ENCODE results near the gene BNIP3.

The BNIP3 gene

DNA sequence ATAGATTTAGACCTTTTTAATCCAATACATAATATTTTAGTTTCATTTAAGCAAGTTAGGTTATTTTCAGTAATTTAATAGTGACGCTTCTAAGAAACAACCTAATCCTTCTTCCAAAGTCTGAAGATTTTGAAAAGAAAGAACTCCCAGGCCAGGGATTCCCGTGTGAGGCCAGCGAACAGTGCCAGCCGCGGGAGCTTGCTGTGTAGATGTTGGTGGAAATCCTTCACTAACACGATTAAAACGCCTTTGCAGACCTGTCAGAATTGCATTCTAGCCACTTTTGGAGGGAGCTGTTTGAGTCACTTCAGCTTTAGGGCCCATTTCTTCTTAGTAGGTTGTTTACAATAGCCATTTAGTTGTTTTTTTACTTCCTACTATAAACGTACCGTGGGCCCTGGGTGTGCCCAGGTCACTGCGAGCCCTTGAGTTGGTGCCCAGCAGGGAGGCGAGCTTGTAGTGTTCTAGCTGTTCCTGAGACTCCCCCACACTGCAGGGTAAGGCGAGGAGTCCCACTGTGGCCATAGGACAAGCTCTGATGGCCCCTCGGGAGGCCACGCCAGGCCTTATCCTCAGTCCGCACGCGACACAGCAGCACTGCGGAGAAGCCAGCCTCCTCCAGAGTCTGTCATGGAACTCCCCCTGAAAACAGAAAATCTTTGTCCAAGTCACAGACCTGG, 48.6 kb downstream of the BNIP3 start:
- peak overlapping the region in 1 of 2 donors; percentile 28 for H3K4me3 ChIP-seq (ENCODE audit: low read length in 2 of 2)
- no peaks in the 10 kb centered on the region for H3K27me3 ChIP-seq (ENCODE audit: control insufficient read depth in 2 of 2, insufficient read depth in 2 of 2, low read length in 2 of 2)
- H3K27ac ChIP-seq (ENCODE audit: low read depth in 2 of 2, low read length in 2 of 2), result peak overlapping the region in 1 of 2 donors; percentile 52
- H3K9me3 ChIP-seq (ENCODE audit: control insufficient read depth in 2 of 2, low read length in 2 of 2), result no peaks in the 10 kb centered on the region
- peaks cover 7 to 9% of the 10 kb centered on the region in 2 donors for H3K36me3 ChIP-seq (ENCODE audit: control insufficient read depth in 2 of 2, insufficient read depth in 2 of 2, low read length in 2 of 2)
- H3K4me1 ChIP-seq (ENCODE audit: control insufficient read depth in 2 of 2, insufficient read depth in 2 of 2, low read length in 2 of 2), result peaks cover 6 to 13% of the 10 kb centered on the region in 2 donors
- H3K9ac ChIP-seq (ENCODE audit: low read depth in 1 of 2, low read length in 2 of 2), result no peak overlapping the region

DNA sequence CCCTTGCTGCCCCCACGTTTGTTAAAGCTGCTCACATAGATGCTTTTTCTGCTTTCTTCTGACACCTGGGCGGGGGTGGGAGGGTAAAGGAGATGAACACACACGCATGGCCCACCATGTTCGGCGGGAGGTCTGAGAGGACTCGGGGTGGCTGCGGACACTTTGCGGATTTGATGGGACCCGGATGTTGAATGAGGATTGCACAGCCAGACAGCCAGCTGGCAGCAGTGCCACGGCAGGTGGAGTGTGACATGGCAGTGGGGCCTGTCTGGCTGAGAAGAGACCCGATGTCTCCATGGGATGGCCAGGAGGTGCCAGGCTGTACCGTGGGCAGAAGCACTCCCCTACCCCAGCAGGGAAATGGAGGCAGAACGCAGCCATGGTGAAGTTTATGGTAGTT, 49.7 kb downstream of the BNIP3 start:
- Histone ChIP-seq H3K27ac (ENCODE audit: low read depth in 2 of 2, low read length in 2 of 2) (no peak overlapping the region), H3K36me3 (ENCODE audit: control insufficient read depth in 2 of 2, insufficient read depth in 2 of 2, low read length in 2 of 2) (peaks cover 3 to 5% of the 10 kb centered on the region in 2 donors), H3K9ac (ENCODE audit: low read depth in 1 of 2, low read length in 2 of 2) (no peak overlapping the region), H3K4me1 (ENCODE audit: control insufficient read depth in 2 of 2, insufficient read depth in 2 of 2, low read length in 2 of 2) (peaks cover 6 to 17% of the 10 kb centered on the region in 2 donors), H3K9me3 (ENCODE audit: control insufficient read depth in 2 of 2, low read length in 2 of 2) (no peaks in the 10 kb centered on the region), H3K27me3 (ENCODE audit: control insufficient read depth in 2 of 2, insufficient read depth in 2 of 2, low read length in 2 of 2) (no peaks in the 10 kb centered on the region), H3K4me3 (ENCODE audit: low read length in 2 of 2) (no peak overlapping the region)

DNA sequence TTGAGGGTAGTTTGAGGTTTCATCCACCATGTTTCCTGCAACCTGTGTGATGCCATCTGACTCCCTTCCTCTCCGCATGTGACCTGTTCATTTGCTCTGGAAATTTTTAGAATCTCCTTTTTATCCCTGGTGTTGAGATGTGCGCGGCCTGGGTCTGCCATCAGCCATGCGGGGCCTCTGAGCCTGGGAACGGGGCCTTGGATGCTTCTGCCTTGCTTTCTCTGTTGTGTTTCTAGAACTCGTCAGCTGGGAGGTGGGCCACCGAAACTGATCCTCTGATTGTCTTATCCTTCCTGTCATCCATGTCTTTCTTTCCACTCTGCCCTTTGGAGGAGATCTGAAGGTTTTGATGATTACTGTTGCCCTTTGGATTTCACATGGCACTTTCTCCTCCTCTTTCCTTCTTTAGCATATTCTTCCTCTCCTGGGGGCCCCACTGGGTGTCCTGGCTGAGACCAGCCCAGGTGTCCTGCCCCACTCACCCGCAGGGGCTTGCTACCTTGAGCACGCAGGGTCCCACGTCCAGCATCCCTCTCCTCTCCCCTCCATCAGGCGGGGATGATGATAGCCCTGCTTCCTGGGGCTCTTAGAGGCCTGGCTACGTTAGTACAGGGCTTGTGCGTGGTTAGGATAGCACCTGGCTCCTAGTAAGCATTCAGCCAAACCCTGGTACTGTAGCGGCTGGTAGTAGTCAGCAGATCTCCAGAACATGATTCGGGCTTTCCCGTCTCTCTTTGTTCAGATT, 51.0 kb downstream of the BNIP3 start:
- no peak overlapping the region for H3K9ac ChIP-seq (ENCODE audit: low read depth in 1 of 2, low read length in 2 of 2)
- no peaks in the 10 kb centered on the region for H3K27me3 ChIP-seq (ENCODE audit: control insufficient read depth in 2 of 2, insufficient read depth in 2 of 2, low read length in 2 of 2)
- H3K9me3 ChIP-seq (ENCODE audit: control insufficient read depth in 2 of 2, low read length in 2 of 2), result no peaks in the 10 kb centered on the region
- H3K4me1 ChIP-seq (ENCODE audit: control insufficient read depth in 2 of 2, insufficient read depth in 2 of 2, low read length in 2 of 2), result peaks cover 6 to 17% of the 10 kb centered on the region in 2 donors
- H3K27ac ChIP-seq (ENCODE audit: low read depth in 2 of 2, low read length in 2 of 2), result no peak overlapping the region
- H3K4me3 ChIP-seq (ENCODE audit: low read length in 2 of 2), result no peak overlapping the region
- H3K36me3 ChIP-seq (ENCODE audit: control insufficient read depth in 2 of 2, insufficient read depth in 2 of 2, low read length in 2 of 2), result no peaks in the 10 kb centered on the region

DNA sequence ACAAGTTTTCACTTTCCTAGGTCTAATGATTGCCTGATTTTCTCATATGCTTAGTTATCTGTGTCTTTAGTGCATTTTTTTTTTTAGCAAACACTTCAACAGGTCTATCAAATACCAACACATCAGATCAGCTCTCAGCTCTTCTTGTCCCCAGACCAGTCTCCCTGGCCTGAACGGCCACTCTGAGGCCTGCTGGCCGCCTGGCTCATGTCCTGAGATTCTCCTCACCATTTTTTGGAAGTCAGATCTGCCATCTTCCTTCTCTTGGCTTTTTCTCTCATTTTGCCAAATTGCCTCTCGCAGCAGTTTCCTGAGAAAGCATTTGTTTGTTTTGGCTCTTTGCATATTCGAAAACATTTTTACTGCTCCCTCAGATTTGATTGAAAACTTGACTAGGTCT, 51.6 kb downstream of the BNIP3 start:
- Histone ChIP-seq H3K4me1 (ENCODE audit: control insufficient read depth in 2 of 2, insufficient read depth in 2 of 2, low read length in 2 of 2) (peaks cover 6 to 17% of the 10 kb centered on the region in 2 donors), H3K36me3 (ENCODE audit: control insufficient read depth in 2 of 2, insufficient read depth in 2 of 2, low read length in 2 of 2) (no peaks in the 10 kb centered on the region), H3K27ac (ENCODE audit: low read depth in 2 of 2, low read length in 2 of 2) (no peak overlapping the region)

DNA sequence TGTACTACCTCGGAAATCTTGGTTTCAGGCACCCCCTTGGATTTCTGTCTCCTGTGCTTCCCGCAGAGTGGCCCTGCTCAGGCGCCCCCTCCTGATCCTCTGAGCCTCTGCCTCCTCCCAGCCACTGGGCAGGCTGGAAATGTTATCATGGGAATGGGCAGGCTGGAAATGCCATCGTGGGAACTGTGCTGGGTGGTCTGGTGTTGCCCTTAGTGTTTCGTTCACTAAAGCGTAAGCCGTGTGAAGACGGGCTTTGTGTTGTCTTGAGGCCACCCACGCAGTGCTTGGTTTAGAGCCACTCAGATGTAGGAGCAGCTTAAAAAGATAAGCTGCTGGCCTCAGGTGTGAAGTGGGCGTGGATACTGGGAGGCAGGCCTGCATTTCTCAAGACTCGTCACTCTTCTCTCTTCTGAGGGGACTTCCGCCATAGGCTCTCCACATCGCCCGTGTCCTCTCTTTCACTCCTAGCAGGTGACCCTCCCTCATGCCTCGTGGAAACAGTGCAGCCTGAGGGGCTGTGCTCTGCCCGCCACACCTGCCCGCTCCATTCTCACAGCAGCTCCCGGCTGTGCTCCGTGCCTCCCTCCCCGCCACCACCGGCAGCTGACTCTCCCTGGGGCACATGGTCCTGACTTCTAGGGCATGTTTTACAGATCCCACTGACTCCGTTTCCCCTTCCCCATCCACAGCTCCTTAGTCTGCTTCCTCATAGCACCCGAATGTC, 52.4 kb downstream of the BNIP3 start:
- Histone ChIP-seq H3K9me3 (ENCODE audit: control insufficient read depth in 2 of 2, low read length in 2 of 2) (peaks cover 0 to 3% of the 10 kb centered on the region in 2 donors), H3K9ac (ENCODE audit: low read depth in 1 of 2, low read length in 2 of 2) (no peak overlapping the region), H3K36me3 (ENCODE audit: control insufficient read depth in 2 of 2, insufficient read depth in 2 of 2, low read length in 2 of 2) (no peaks in the 10 kb centered on the region), H3K27me3 (ENCODE audit: control insufficient read depth in 2 of 2, insufficient read depth in 2 of 2, low read length in 2 of 2) (no peaks in the 10 kb centered on the region), H3K4me1 (ENCODE audit: control insufficient read depth in 2 of 2, insufficient read depth in 2 of 2, low read length in 2 of 2) (peaks cover 6 to 17% of the 10 kb centered on the region in 2 donors), H3K27ac (ENCODE audit: low read depth in 2 of 2, low read length in 2 of 2) (no peak overlapping the region), H3K4me3 (ENCODE audit: low read length in 2 of 2) (no peak overlapping the region)

More for the DNA sequence above, 51.6 kb downstream of the BNIP3 start:
- no peak overlapping the region for H3K9ac ChIP-seq (ENCODE audit: low read depth in 1 of 2, low read length in 2 of 2)
- no peaks in the 10 kb centered on the region for H3K27me3 ChIP-seq (ENCODE audit: control insufficient read depth in 2 of 2, insufficient read depth in 2 of 2, low read length in 2 of 2)
- H3K4me3 ChIP-seq (ENCODE audit: low read length in 2 of 2), result no peak overlapping the region
- H3K9me3 ChIP-seq (ENCODE audit: control insufficient read depth in 2 of 2, low read length in 2 of 2), result no peaks in the 10 kb centered on the region

- Histone ChIP-seq H3K4me3 (ENCODE audit: low read length in 2 of 2) (peak overlapping the region in 1 of 2 donors; percentile 6), H3K27me3 (ENCODE audit: control insufficient read depth in 2 of 2, insufficient read depth in 2 of 2, low read length in 2 of 2) (no peaks in the 10 kb centered on the region), H3K9ac (ENCODE audit: low read depth in 1 of 2, low read length in 2 of 2) (no peak overlapping the region), H3K27ac (ENCODE audit: low read depth in 2 of 2, low read length in 2 of 2) (no peak overlapping the region), H3K36me3 (ENCODE audit: control insufficient read depth in 2 of 2, insufficient read depth in 2 of 2, low read length in 2 of 2) (no peaks in the 10 kb centered on the region), H3K9me3 (ENCODE audit: control insufficient read depth in 2 of 2, low read length in 2 of 2) (peaks cover 0 to 3% of the 10 kb centered on the region in 2 donors), H3K4me1 (ENCODE audit: control insufficient read depth in 2 of 2, insufficient read depth in 2 of 2, low read length in 2 of 2) (peaks cover 3 to 17% of the 10 kb centered on the region in 2 donors)
Observed at GRCh38 chr10:131928248-131929095, 53.3 kb downstream of the BNIP3 start.

DNA sequence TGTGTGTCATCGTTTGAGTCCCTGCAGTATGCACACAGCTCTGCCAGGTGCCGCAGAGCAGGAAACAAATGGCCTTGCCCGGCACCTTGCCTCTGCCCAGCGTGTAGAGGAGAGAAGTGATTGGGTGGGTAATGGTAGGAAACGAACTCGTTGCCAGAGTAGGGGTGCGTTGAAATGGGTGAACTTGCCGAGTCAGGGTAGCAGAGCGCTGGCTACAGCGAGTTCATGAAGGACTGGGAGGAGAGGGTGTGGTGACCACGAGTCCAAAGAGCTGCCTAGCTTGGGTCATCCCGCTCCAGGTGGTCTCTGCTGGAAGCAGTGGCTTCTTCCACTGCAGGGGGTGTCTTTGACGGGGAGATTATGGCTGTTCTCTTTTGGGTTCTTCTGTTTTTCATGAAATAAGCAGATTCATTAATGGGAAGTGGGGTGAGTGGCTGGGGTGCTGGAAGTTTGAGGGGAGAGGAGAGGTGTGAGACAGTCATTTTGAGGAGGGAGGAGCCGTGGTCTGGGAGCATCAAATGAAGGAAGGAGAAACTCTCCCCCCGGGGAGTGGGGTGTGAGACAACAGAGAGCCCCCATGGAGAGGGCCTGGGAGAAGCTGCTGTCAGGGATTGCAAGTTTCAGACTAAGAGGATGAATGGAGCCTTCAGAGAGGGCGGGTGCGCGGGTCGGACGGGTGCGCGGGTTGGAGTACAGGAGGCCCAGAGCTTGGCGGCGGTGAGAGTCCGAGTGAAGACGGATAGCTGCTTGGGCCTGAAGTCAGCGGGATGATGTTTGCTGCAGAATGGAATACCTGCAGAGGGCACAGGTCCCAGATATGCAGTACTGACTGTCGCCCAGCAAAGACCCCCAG, 54.8 kb downstream of the BNIP3 start:
- Histone ChIP-seq H3K9me3 (ENCODE audit: control insufficient read depth in 2 of 2, low read length in 2 of 2) (peaks cover 0 to 3% of the 10 kb centered on the region in 2 donors), H3K36me3 (ENCODE audit: control insufficient read depth in 2 of 2, insufficient read depth in 2 of 2, low read length in 2 of 2) (no peaks in the 10 kb centered on the region), H3K4me1 (ENCODE audit: control insufficient read depth in 2 of 2, insufficient read depth in 2 of 2, low read length in 2 of 2) (peaks cover 0 to 10% of the 10 kb centered on the region in 2 donors), H3K27me3 (ENCODE audit: control insufficient read depth in 2 of 2, insufficient read depth in 2 of 2, low read length in 2 of 2) (no peaks in the 10 kb centered on the region), H3K9ac (ENCODE audit: low read depth in 1 of 2, low read length in 2 of 2) (no peak overlapping the region), H3K27ac (ENCODE audit: low read depth in 2 of 2, low read length in 2 of 2) (no peak overlapping the region), H3K4me3 (ENCODE audit: low read length in 2 of 2) (no peak overlapping the region)

- Histone ChIP-seq H3K9ac (ENCODE audit: low read depth in 1 of 2, low read length in 2 of 2) (no peak overlapping the region), H3K4me3 (ENCODE audit: low read length in 2 of 2) (no peak overlapping the region), H3K36me3 (ENCODE audit: control insufficient read depth in 2 of 2, insufficient read depth in 2 of 2, low read length in 2 of 2) (no peaks in the 10 kb centered on the region), H3K27ac (ENCODE audit: low read depth in 2 of 2, low read length in 2 of 2) (no peak overlapping the region), H3K4me1 (ENCODE audit: control insufficient read depth in 2 of 2, insufficient read depth in 2 of 2, low read length in 2 of 2) (peaks cover 0 to 9% of the 10 kb centered on the region in 2 donors), H3K9me3 (ENCODE audit: control insufficient read depth in 2 of 2, low read length in 2 of 2) (peaks cover 0 to 3% of the 10 kb centered on the region in 2 donors), H3K27me3 (ENCODE audit: control insufficient read depth in 2 of 2, insufficient read depth in 2 of 2, low read length in 2 of 2) (no peaks in the 10 kb centered on the region)
Observed at GRCh38 chr10:131926253-131926652, 55.5 kb downstream of the BNIP3 start.

DNA sequence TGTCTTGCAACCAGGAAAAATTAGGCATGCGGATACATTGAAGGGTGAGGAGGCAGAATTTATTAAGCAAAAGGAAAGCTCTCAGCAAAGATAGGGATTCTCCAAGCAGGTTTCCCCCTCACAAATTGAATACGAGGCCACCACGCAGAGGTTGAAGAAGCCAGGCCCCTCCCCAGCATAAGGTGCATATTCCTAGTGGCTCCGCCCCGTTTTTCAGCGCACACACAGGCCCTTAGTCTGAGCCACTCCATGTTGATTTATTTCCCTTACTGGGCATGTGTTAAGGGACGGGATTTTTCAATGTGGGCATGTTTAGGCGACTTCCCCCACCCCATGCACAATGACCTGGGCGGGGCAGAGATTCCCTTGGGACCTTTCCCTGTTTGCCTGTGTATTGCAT, 56.0 kb downstream of the BNIP3 start:
- Histone ChIP-seq H3K4me1 (ENCODE audit: control insufficient read depth in 2 of 2, insufficient read depth in 2 of 2, low read length in 2 of 2) (peaks cover 0 to 9% of the 10 kb centered on the region in 2 donors), H3K36me3 (ENCODE audit: control insufficient read depth in 2 of 2, insufficient read depth in 2 of 2, low read length in 2 of 2) (no peaks in the 10 kb centered on the region), H3K27me3 (ENCODE audit: control insufficient read depth in 2 of 2, insufficient read depth in 2 of 2, low read length in 2 of 2) (no peaks in the 10 kb centered on the region), H3K27ac (ENCODE audit: low read depth in 2 of 2, low read length in 2 of 2) (no peak overlapping the region), H3K4me3 (ENCODE audit: low read length in 2 of 2) (no peak overlapping the region), H3K9me3 (ENCODE audit: control insufficient read depth in 2 of 2, low read length in 2 of 2) (peaks cover 0 to 3% of the 10 kb centered on the region in 2 donors), H3K9ac (ENCODE audit: low read depth in 1 of 2, low read length in 2 of 2) (no peak overlapping the region)
